Stimulated activated CD4-positive, alpha-beta T cell treated with anti-CD3 and anti-CD28 coated beads, Interleukin-1b, Interleukin-23, amount 100 ng/mL, for 1 hour (primary cell): ENCODE measurements around the gene LRRC18.

Experiments used
- DNase-seq, 2 donors: peaks; one replicate each; pipeline ENCODE4 v3.0.0-alpha.2; 2020; ENCODE audit warnings: low read depth in 2 of 2

The LRRC18 gene

GRCh38 chr10:48939790-48940325, at the start of gene LRRC18:
LRRC18 (minus strand) TSS chr10:48939840; CDS start chr10:48914155, 25,685 bp downstream.
- no peak for DNase-seq

- no peak for DNase-seq
Observed at GRCh38 chr10:48985621-48986158, 46.0 kb upstream of the LRRC18 start.

GRCh38 chr10:48983648-48984351, 44.2 kb upstream of the LRRC18 start:
- no peak for DNase-seq

GRCh38 chr10:48982584-48982983, 42.9 kb upstream of the LRRC18 start:
- no peak for DNase-seq

- DNase-seq: no peak
Observed at GRCh38 chr10:48981310-48981907, 41.8 kb upstream of the LRRC18 start.

GRCh38 chr10:48978318-48978717, 38.7 kb upstream of the LRRC18 start:
- no peak for DNase-seq

GRCh38 chr10:48976196-48976595, 36.6 kb upstream of the LRRC18 start:
- DNase-seq: no peak

- DNase-seq: no peak
Observed at GRCh38 chr10:48974510-48975156, 35.0 kb upstream of the LRRC18 start.

GRCh38 chr10:48973065-48973464, 33.4 kb upstream of the LRRC18 start:
- DNase-seq: no peak

- no peak for DNase-seq
Observed at GRCh38 chr10:48970654-48971053, 31.0 kb upstream of the LRRC18 start.

GRCh38 chr10:48970046-48970445, 30.4 kb upstream of the LRRC18 start:
- no peak for DNase-seq

- no peak for DNase-seq
Observed at GRCh38 chr10:48968036-48968435, 28.4 kb upstream of the LRRC18 start.

- no peak for DNase-seq
Observed at GRCh38 chr10:48965460-48965859, 25.8 kb upstream of the LRRC18 start.

GRCh38 chr10:48964038-48964437, 24.4 kb upstream of the LRRC18 start:
- no peak for DNase-seq

- DNase-seq: no peak
Observed at GRCh38 chr10:48958598-48959190, 19.1 kb upstream of the LRRC18 start.

- DNase-seq: no peak
Observed at GRCh38 chr10:48957361-48958151, 17.9 kb upstream of the LRRC18 start.

- no peak for DNase-seq
Observed at GRCh38 chr10:48951707-48952106, 12.1 kb upstream of the LRRC18 start.

GRCh38 chr10:48948470-48949037, 8.9 kb upstream of the LRRC18 start:
- DNase-seq: no peak

- DNase-seq: no peak
Observed at GRCh38 chr10:48947690-48948469, 8.2 kb upstream of the LRRC18 start.

GRCh38 chr10:48946891-48947500, 7.4 kb upstream of the LRRC18 start:
- no peak for DNase-seq
